ENCODE results near the gene CRAMP1.

GRCh38 chr16:1706386-1707192 lies 94.4 kb downstream of the CRAMP1 start:
- TF ChIP-seq CTCF (IDR thresholded peaks at IDR 0.05; ENCODE audit: low read length), result no peak
- no peak for TF ChIP-seq EZH2 (optimal IDR thresholded peaks at IDR 0.05; ENCODE audit: low read depth, low read length)
- TF ChIP-seq EZH2phosphoT487 (IDR thresholded peaks at IDR 0.05; ENCODE audit: low read length), result no peak
